GM12878 (cell line): ENCODE data around the gene SCD5.

ENCODE experiments used
- CBX5 ChIP-seq: sonication (generic); IDR thresholded peaks from 2 replicates; pipeline ENCODE4 v1.6.1; 2016; ENCODE audit warnings: low read depth, moderate library complexity, mild to moderate bottlenecking, inconsistent platforms
- CTCF ChIP-seq, 3 experiments: IDR thresholded peaks in 2 of 3; conservative IDR thresholded peaks in 1 of 3; 2 replicates each; pipeline ENCODE4 v1.5.1; 2011; ENCODE audit warnings: low read depth in 3 of 3, low read length in 3 of 3, mild to moderate bottlenecking in 3 of 3, control low read depth in 2 of 3, moderate library complexity in 2 of 3, inconsistent platforms in 1 of 3, mixed read lengths in 1 of 3; ENCODE audit not compliant: control insufficient read depth in 2 of 3, insufficient read depth in 1 of 3; ENCODE audit errors: extremely low read depth in 1 of 3
- NFIC ChIP-seq: IDR thresholded peaks from 2 replicates; pipeline ENCODE4 v1.6.1; 2012; ENCODE audit warnings: low read depth, mild to moderate bottlenecking, inconsistent platforms, low read length, moderate library complexity
- ZNF622 ChIP-seq: fragments of 450-650 bp; IDR thresholded peaks from 2 replicates; pipeline ENCODE4 v1.6.1; 2017; ENCODE audit warnings: mild to moderate bottlenecking, inconsistent platforms
- TF ChIP-seq, protein P1 (sequence below): IDR thresholded peaks from 2 replicates; pipeline ENCODE4 v1.6.1; 2011; ENCODE audit warnings: low read depth, mild to moderate bottlenecking, low read length, moderate library complexity, borderline replicate concordance; ENCODE audit errors: extremely low read depth

DNA sequence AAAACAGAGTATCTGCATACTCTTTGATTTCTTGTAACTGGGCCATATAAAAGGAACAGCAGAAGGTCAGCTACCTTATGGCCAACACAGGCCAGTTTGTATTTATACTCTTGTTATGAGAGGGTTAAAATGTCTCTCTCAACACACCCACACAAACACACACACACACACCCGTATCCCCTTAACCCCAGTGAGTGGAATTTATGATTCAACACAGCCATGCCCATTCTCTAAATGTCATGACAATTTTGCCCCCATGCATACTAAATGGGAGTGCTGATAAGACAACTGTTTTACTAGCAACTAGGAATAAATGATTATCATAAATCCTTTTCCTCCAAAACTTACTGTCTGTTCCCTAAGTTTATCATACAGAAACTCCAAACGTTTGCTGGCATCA is 22.1 kb upstream of the SCD5 start:
- no peak for TF ChIP-seq NFIC
- TF ChIP-seq ZNF622, result no peak
- no peak for TF ChIP-seq CBX5
- TF ChIP-seq CTCF (IDR thresholded peaks at IDR 0.05 in 2 of 3, conservative IDR thresholded peaks at IDR 0.05 in 1 of 3; ENCODE audit: control insufficient read depth in 2 of 3, extremely low read depth in 1 of 3, insufficient read depth in 1 of 3, low read depth in 3 of 3, low read length in 3 of 3), result no peak
- TF ChIP-seq, protein P1, sequence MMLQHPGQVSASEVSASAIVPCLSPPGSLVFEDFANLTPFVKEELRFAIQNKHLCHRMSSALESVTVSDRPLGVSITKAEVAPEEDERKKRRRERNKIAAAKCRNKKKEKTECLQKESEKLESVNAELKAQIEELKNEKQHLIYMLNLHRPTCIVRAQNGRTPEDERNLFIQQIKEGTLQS, result no peak
